SK-N-SH (cell line): ENCODE measurements around the gene CALN1. TPM values are rescaled to one million over a fixed set of nuclear protein-coding genes. Genes with fewer than 3 reads are reported as not detected.

Source experiments
- CTCF ChIA-PET: fragments of 300-600, 350-600 bp; formaldehyde crosslinking; extraction: SDS; loops from one replicate; lab custom pipeline; 2021; lab: Yijun Ruan, JAX
- POLR2A ChIA-PET: fragments of 350-600 bp; sonication (Branson Sonifier 250); formaldehyde crosslinking; extraction: SDS; loops from one replicate; lab custom pipeline; 2020; ENCODE audit warnings: antibody characterized with exemption, inconsistent platforms; lab: Yijun Ruan, JAX
- DNase-seq: peaks from one replicate; pipeline ENCODE4 v3.0.0; 2012
- H2AFZ ChIP-seq: fragments of 200-600 bp; sonication (generic); 2 replicates; pipeline ENCODE4 v1.8.1; 2016; ENCODE audit warnings: antibody characterized with exemption, mild to moderate bottlenecking, low read depth
- H3F3A ChIP-seq: fragments of 200-600 bp; sonication (generic); replicated peaks from 2 replicates; pipeline ENCODE3; 2016; ENCODE audit warnings: antibody characterized with exemption, mild to moderate bottlenecking; ENCODE audit not compliant: insufficient read depth
- H3K27ac ChIP-seq, 2 experiments: fragments of 200-500 bp in 1 of 2; fragments of 200-600 bp in 1 of 2; sonication (Bioruptor generic) in 1 of 2; sonication (generic), shearing (Covaris generic) in 1 of 2; 2 replicates each; pipeline versions ENCODE4 v1.5.1 to v1.6.1; 2014 to 2016; ENCODE audit warnings: low read depth in 2 of 2, inconsistent platforms in 1 of 2, low read length in 1 of 2, mild to moderate bottlenecking in 1 of 2, mixed read lengths in 1 of 2
- H3K27me3 ChIP-seq: fragments of 200-600 bp; sonication (generic), shearing (Covaris generic); 2 replicates; pipeline ENCODE4 v1.6.1; 2016; ENCODE audit warnings: mixed run types; ENCODE audit not compliant: insufficient read depth
- H3K36me3 ChIP-seq, 2 experiments: fragments of 200-500 bp in 1 of 2; fragments of 200-600 bp in 1 of 2; sonication (Bioruptor generic) in 1 of 2; sonication (generic) in 1 of 2; replicated peaks in 1 of 2; 2 replicates each; pipeline versions ENCODE3 to v1.5.1; 2014 to 2016; ENCODE audit warnings: low read length in 1 of 2, mild to moderate bottlenecking in 1 of 2; ENCODE audit not compliant: insufficient read depth in 2 of 2, control insufficient read depth in 1 of 2
- H3K4me1 ChIP-seq, 2 experiments: fragments of 200-500 bp in 1 of 2; fragments of 200-600 bp in 1 of 2; sonication (Bioruptor generic) in 1 of 2; sonication (generic), shearing (Covaris generic) in 1 of 2; 2 replicates each; pipeline versions ENCODE4 v1.5.1 to v1.6.1; 2014 to 2016; ENCODE audit warnings: low read depth in 1 of 2, low read length in 1 of 2, mixed run types in 1 of 2; ENCODE audit not compliant: insufficient read depth in 2 of 2, control insufficient read depth in 1 of 2
- H3K4me2 ChIP-seq: fragments of 200-600 bp; sonication (generic), shearing (Covaris generic); 2 replicates; pipeline ENCODE4 v1.6.1; 2017; ENCODE audit warnings: mixed run types
- H3K4me3 ChIP-seq, 2 experiments: fragments of 200-500 bp in 1 of 2; fragments of 200-600 bp in 1 of 2; sonication (Bioruptor generic) in 1 of 2; sonication (generic), shearing (Covaris generic) in 1 of 2; 2 replicates each; pipeline versions ENCODE4 v1.5.1 to v1.8.1; 2014 to 2016; ENCODE audit warnings: low read depth in 2 of 2, inconsistent platforms in 1 of 2, low read length in 1 of 2, mild to moderate bottlenecking in 1 of 2, mixed read lengths in 1 of 2, moderate library complexity in 1 of 2
- H3K79me2 ChIP-seq: fragments of 200-600 bp; sonication (generic); 2 replicates; pipeline ENCODE4 v1.8.1; 2017; ENCODE audit warnings: mild to moderate bottlenecking; ENCODE audit not compliant: insufficient read depth
- H3K9ac ChIP-seq: fragments of 200-600 bp; sonication (generic); 2 replicates; pipeline ENCODE4 v1.6.1; 2017; ENCODE audit warnings: mixed run types
- H3K9me2 ChIP-seq: fragments of 200-600 bp; sonication (generic); 2 replicates; pipeline ENCODE4 v1.6.1; 2017; ENCODE audit warnings: mixed run types
- H3K9me3 ChIP-seq: fragments of 200-600 bp; sonication (generic); 2 replicates; pipeline ENCODE4 v1.6.1; 2017; ENCODE audit warnings: mixed run types, mild to moderate bottlenecking, moderate library complexity
- H4K20me1 ChIP-seq: fragments of 200-600 bp; sonication (generic); 2 replicates; pipeline ENCODE4 v1.6.1; 2017; ENCODE audit warnings: mild to moderate bottlenecking, mixed run types; ENCODE audit not compliant: insufficient read depth
- CHD2 ChIP-seq: fragments of 150-350 bp; IDR thresholded peaks from 2 replicates; pipeline ENCODE4 v1.6.1; 2018; ENCODE audit warnings: low read length; ENCODE audit not compliant: partially characterized antibody
- FOXJ3 ChIP-seq: sonication (generic); formaldehyde crosslinking; IDR thresholded peaks from 2 replicates; pipeline ENCODE4 v1.5.1; 2020; ENCODE audit warnings: mild to moderate bottlenecking, missing genetic modification reagents
- FOXM1 ChIP-seq: IDR thresholded peaks from 2 replicates; pipeline ENCODE4 v1.4.0; 2012; ENCODE audit warnings: low read depth, mild to moderate bottlenecking
- GATA2 ChIP-seq: sonication (generic); formaldehyde crosslinking; IDR thresholded peaks from 2 replicates; pipeline ENCODE4 v1.5.0; 2020; ENCODE audit warnings: mild to moderate bottlenecking, missing genetic modification reagents
- JUND ChIP-seq: IDR thresholded peaks from 2 replicates; pipeline ENCODE4 v1.4.0; 2012
- MXI1 ChIP-seq: IDR thresholded peaks from 2 replicates; pipeline ENCODE4 v1.6.1; 2012; ENCODE audit warnings: mild to moderate bottlenecking, low read depth, low read length, improper control_type of control experiment
- SMC3 ChIP-seq: IDR thresholded peaks from 2 replicates; pipeline ENCODE4 v1.6.1; 2012; ENCODE audit warnings: low read depth, low read length, improper control_type of control experiment
- TCF12 ChIP-seq: IDR thresholded peaks from 2 replicates; pipeline ENCODE4 v1.4.0; 2012
- WGBS: methylation state at CpG from one replicate; pipeline ENCODE4 v1.1.6; 2017; ENCODE audit warnings: low lambda C conversion rate; 5-methylcytosine and 5-hydroxymethylcytosine counted together
- polyA plus RNA-seq, 3 experiments: library from polyadenylated mRNA; depleted of rRNA; stranded (reverse); fragments of >200 nt; gene quantifications; 2 replicates each; pipeline ENCODE4 v1.2.3, GENCODE V29; 2012
- TF ChIP-seq, protein P1 (sequence below): IDR thresholded peaks from 2 replicates; pipeline ENCODE4 v1.4.0; 2012; ENCODE audit warnings: low read depth, borderline replicate concordance
- TF ChIP-seq, protein P2 (sequence below): IDR thresholded peaks from 2 replicates; pipeline ENCODE4 v1.4.0; 2012; ENCODE audit warnings: low read depth, borderline replicate concordance

The CALN1 gene
- polyA plus RNA-seq, 1 of the 3 experiments (the other 2 are of a cell fraction), result not detected

DNA sequence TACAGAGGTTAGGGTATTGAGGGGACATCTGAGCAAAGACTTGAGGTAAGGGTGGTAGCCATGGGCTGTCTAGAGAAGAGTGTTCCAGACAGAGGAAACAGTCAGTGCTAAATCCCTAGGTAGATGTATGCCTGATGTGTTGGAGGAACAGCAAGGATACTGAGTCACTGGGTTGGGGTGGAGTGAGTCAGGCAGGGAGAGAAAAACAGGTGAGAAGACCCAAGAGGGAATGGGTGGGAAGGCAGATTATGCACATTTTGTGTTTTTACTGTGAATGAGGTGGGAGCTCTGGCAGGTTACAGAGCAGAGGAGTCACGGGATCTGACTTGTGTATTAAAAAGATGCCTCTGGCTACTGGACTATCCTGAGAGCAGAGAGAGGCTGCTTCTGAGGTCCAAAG lies 285.0 kb downstream of the CALN1 start (continued):
- TF ChIP-seq, protein P1, sequence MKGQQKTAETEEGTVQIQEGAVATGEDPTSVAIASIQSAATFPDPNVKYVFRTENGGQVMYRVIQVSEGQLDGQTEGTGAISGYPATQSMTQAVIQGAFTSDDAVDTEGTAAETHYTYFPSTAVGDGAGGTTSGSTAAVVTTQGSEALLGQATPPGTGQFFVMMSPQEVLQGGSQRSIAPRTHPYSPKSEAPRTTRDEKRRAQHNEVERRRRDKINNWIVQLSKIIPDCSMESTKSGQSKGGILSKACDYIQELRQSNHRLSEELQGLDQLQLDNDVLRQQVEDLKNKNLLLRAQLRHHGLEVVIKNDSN, result no peak
- TF ChIP-seq CHD2 (no peak), GATA2 (no peak), SMC3 (no peak), TCF12 (no peak), JUND (no peak)

DNA sequence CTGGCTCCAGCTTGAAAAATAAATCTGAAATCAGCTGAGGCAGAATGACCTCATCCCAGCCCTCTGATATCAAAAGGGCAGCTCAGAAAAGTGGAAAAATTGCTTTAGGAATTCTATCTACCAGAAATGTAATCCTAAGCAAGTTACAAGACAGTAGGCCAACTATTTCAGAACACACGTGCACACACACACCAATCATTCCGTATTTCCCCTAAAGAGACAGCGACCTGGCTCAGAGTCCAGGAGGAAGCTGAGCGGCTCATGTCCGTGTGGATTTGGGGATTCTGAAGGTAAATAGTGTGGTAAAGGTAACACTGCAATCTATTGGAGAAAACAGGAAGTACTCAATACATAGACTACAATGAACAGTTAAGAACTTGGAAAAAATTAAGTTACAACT lies 288.2 kb downstream of the CALN1 start:
- no peak for DNase-seq
- no peak overlapping the region for H3K4me3 ChIP-seq
- POLR2A ChIA-PET, result no interaction called here
- no peak overlapping the region for H2AFZ ChIP-seq
- H3K9me2 ChIP-seq, result no peaks in the 10 kb centered on the region
- no peaks in the 10 kb centered on the region for H3K27me3 ChIP-seq
- no peak overlapping the region for H3K4me2 ChIP-seq
- 22% methylated on average over 5 of the region's 5 CpGs for WGBS
- no peaks in the 10 kb centered on the region for H3F3A ChIP-seq
- H3K9me3 ChIP-seq, result 0 out of 2 replicates have a peak, but pooled peaks cover 3% of the 10 kb centered on the region
- no peaks in the 10 kb centered on the region for H3K4me1 ChIP-seq
- H3K9ac ChIP-seq, result no peak overlapping the region
- no peaks in the 10 kb centered on the region for H3K36me3 ChIP-seq
- H3K27ac ChIP-seq, result no peak overlapping the region
- TF ChIP-seq MXI1, result no peak
- TF ChIP-seq FOXJ3, result no peak
- CTCF ChIA-PET, result interaction anchor here (1.0 to 1.8 kb wide), 2 partner anchors 22 to 29 kb away, joined by 3 to 4 read pairs; no protein-coding TSS in a partner anchor
- no peaks in the 10 kb centered on the region for H3K79me2 ChIP-seq
- H4K20me1 ChIP-seq, result no peaks in the 10 kb centered on the region

GRCh38 chr7:72118366-72118765 lies 293.8 kb downstream of the CALN1 start:
- H3K36me3 ChIP-seq, result no peaks in the 10 kb centered on the region
- H3K27ac ChIP-seq, result no peak overlapping the region
- 6% methylated on average over 3 of the region's 3 CpGs for WGBS

More at GRCh38 chr7:72118366-72118765, 293.8 kb downstream of the CALN1 start:
- H3K9me2 ChIP-seq, result no peaks in the 10 kb centered on the region
- CTCF ChIA-PET, result no interaction called here
- H3F3A ChIP-seq, result no peaks in the 10 kb centered on the region
- no peaks in the 10 kb centered on the region for H4K20me1 ChIP-seq
- no peaks in the 10 kb centered on the region for H3K27me3 ChIP-seq
- POLR2A ChIA-PET, result no interaction called here
- no peak for TF ChIP-seq FOXM1
- TF ChIP-seq, protein P2, sequence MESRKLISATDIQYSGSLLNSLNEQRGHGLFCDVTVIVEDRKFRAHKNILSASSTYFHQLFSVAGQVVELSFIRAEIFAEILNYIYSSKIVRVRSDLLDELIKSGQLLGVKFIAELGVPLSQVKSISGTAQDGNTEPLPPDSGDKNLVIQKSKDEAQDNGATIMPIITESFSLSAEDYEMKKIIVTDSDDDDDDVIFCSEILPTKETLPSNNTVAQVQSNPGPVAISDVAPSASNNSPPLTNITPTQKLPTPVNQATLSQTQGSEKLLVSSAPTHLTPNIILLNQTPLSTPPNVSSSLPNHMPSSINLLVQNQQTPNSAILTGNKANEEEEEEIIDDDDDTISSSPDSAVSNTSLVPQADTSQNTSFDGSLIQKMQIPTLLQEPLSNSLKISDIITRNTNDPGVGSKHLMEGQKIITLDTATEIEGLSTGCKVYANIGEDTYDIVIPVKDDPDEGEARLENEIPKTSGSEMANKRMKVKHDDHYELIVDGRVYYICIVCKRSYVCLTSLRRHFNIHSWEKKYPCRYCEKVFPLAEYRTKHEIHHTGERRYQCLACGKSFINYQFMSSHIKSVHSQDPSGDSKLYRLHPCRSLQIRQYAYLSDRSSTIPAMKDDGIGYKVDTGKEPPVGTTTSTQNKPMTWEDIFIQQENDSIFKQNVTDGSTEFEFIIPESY, result no peak
- TF ChIP-seq FOXJ3, result no peak
- no peaks in the 10 kb centered on the region for H3K4me1 ChIP-seq
- DNase-seq, result no peak
- H3K4me2 ChIP-seq, result no peak overlapping the region
- H2AFZ ChIP-seq, result no peak overlapping the region
- H3K9me3 ChIP-seq, result no peaks in the 10 kb centered on the region; the same call in 1 of the 2 replicates
- no peak overlapping the region for H3K9ac ChIP-seq
- H3K79me2 ChIP-seq, result no peaks in the 10 kb centered on the region
- no peak overlapping the region for H3K4me3 ChIP-seq
